GM23338 (cell line): Measurements from ENCODE around the gene LRIG1.

ENCODE experiments used
- CREB1 ChIP-seq: fragments of 250-450 bp; sonication (Bioruptor Pico); IDR thresholded peaks from 2 replicates; pipeline ENCODE4 v1.5.0; 2020; ENCODE audit warnings: low read depth, mild to moderate bottlenecking, moderate library complexity
- EZH2 ChIP-seq: fragments of 200-600 bp; sonication (generic); IDR thresholded peaks from one replicate; pipeline ENCODE4 v1.8.0; 2017; ENCODE audit warnings: antibody characterized with exemption, mild to moderate bottlenecking, low read depth; ENCODE audit not compliant: unreplicated experiment
- EZH2phosphoT487 ChIP-seq: fragments of 200-600 bp; sonication (generic); IDR thresholded peaks from one replicate; pipeline ENCODE4 v1.8.1; 2018; ENCODE audit warnings: antibody characterized with exemption; ENCODE audit not compliant: unreplicated experiment
- JUNB ChIP-seq: IDR thresholded peaks from one replicate; pipeline ENCODE4 v1.6.1; 2016; ENCODE audit warnings: antibody characterized with exemption; ENCODE audit not compliant: unreplicated experiment
- NANOG ChIP-seq: IDR thresholded peaks from 2 replicates; pipeline ENCODE4 v1.6.1; 2016; ENCODE audit warnings: antibody characterized with exemption, borderline replicate concordance
- POLR2AphosphoS5 ChIP-seq: IDR thresholded peaks from 2 replicates; pipeline ENCODE4 v1.6.1; 2016; ENCODE audit warnings: antibody characterized with exemption, low read depth
- STAT1 ChIP-seq: IDR thresholded peaks from one replicate; pipeline ENCODE4 v1.6.1; 2016; ENCODE audit warnings: antibody characterized with exemption; ENCODE audit not compliant: unreplicated experiment
- ZNF114 ChIP-seq: fragments of 250-450 bp; sonication (Bioruptor Pico); IDR thresholded peaks from 2 replicates; pipeline ENCODE4 v1.5.0; 2020; ENCODE audit warnings: mild to moderate bottlenecking, moderate library complexity
- ZNF331 ChIP-seq: fragments of 250-450 bp; sonication (Bioruptor Pico); IDR thresholded peaks from 2 replicates; pipeline ENCODE4 v1.5.0; 2020; ENCODE audit warnings: low read depth, mild to moderate bottlenecking, moderate library complexity
- TF ChIP-seq, protein P1 (sequence below), 2 experiments: fragments of 200-600 bp in 1 of 2; sonication (generic) in 1 of 2; conservative IDR thresholded peaks; 2 replicates each; pipeline versions ENCODE4 v1.5.1 to v1.6.1; 2016 to 2017; ENCODE audit warnings: antibody characterized with exemption in 2 of 2, low read depth in 2 of 2, mild to moderate bottlenecking in 2 of 2, moderate library complexity in 1 of 2
- TF ChIP-seq, protein P2 (sequence below): IDR thresholded peaks from one replicate; pipeline ENCODE4 v1.6.1; 2018; ENCODE audit warnings: antibody characterized with exemption; ENCODE audit not compliant: unreplicated experiment
- TF ChIP-seq, protein P3 (sequence below): IDR thresholded peaks from 2 replicates; pipeline ENCODE4 v1.6.1; 2016; ENCODE audit warnings: antibody characterized with exemption
- TF ChIP-seq, protein P4 (sequence below): fragments of 250-450 bp; sonication (Bioruptor Pico); IDR thresholded peaks from 2 replicates; pipeline ENCODE4 v1.5.0; 2020; ENCODE audit warnings: mild to moderate bottlenecking, moderate library complexity

DNA sequence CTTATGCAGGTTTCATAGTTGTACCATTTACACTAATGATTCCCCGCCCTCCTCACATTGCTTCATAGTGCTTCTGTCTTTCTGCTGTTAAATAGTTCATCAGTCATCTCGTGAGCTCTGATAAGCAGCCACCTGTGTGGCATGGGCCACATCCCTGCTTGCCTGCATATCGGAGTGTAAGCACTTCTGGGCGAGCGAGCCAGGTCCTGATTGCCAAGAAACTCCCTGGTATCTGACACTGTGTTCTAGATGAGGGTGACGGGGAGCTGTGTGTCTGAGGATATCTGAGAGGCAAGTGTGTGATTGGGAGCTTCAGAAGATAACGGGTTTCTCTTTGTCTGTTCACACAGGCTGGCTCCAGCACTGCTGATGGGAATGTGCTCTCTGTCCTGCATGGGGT lies 130.6 kb downstream of the LRIG1 start:
- TF ChIP-seq, protein P1, sequence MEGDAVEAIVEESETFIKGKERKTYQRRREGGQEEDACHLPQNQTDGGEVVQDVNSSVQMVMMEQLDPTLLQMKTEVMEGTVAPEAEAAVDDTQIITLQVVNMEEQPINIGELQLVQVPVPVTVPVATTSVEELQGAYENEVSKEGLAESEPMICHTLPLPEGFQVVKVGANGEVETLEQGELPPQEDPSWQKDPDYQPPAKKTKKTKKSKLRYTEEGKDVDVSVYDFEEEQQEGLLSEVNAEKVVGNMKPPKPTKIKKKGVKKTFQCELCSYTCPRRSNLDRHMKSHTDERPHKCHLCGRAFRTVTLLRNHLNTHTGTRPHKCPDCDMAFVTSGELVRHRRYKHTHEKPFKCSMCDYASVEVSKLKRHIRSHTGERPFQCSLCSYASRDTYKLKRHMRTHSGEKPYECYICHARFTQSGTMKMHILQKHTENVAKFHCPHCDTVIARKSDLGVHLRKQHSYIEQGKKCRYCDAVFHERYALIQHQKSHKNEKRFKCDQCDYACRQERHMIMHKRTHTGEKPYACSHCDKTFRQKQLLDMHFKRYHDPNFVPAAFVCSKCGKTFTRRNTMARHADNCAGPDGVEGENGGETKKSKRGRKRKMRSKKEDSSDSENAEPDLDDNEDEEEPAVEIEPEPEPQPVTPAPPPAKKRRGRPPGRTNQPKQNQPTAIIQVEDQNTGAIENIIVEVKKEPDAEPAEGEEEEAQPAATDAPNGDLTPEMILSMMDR (conservative IDR thresholded peaks at IDR 0.05; ENCODE audit: low read depth in 2 of 2): no peak
- no peak for TF ChIP-seq EZH2
- TF ChIP-seq EZH2phosphoT487: no peak
- TF ChIP-seq POLR2AphosphoS5: no peak
- TF ChIP-seq ZNF331 (CRISPR knock-in tag): no peak
- TF ChIP-seq, protein P2, sequence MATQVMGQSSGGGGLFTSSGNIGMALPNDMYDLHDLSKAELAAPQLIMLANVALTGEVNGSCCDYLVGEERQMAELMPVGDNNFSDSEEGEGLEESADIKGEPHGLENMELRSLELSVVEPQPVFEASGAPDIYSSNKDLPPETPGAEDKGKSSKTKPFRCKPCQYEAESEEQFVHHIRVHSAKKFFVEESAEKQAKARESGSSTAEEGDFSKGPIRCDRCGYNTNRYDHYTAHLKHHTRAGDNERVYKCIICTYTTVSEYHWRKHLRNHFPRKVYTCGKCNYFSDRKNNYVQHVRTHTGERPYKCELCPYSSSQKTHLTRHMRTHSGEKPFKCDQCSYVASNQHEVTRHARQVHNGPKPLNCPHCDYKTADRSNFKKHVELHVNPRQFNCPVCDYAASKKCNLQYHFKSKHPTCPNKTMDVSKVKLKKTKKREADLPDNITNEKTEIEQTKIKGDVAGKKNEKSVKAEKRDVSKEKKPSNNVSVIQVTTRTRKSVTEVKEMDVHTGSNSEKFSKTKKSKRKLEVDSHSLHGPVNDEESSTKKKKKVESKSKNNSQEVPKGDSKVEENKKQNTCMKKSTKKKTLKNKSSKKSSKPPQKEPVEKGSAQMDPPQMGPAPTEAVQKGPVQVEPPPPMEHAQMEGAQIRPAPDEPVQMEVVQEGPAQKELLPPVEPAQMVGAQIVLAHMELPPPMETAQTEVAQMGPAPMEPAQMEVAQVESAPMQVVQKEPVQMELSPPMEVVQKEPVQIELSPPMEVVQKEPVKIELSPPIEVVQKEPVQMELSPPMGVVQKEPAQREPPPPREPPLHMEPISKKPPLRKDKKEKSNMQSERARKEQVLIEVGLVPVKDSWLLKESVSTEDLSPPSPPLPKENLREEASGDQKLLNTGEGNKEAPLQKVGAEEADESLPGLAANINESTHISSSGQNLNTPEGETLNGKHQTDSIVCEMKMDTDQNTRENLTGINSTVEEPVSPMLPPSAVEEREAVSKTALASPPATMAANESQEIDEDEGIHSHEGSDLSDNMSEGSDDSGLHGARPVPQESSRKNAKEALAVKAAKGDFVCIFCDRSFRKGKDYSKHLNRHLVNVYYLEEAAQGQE: no peak
- TF ChIP-seq JUNB: no peak
- TF ChIP-seq, protein P3, sequence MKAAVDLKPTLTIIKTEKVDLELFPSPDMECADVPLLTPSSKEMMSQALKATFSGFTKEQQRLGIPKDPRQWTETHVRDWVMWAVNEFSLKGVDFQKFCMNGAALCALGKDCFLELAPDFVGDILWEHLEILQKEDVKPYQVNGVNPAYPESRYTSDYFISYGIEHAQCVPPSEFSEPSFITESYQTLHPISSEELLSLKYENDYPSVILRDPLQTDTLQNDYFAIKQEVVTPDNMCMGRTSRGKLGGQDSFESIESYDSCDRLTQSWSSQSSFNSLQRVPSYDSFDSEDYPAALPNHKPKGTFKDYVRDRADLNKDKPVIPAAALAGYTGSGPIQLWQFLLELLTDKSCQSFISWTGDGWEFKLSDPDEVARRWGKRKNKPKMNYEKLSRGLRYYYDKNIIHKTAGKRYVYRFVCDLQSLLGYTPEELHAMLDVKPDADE: no peak
- no peak for TF ChIP-seq NANOG
- TF ChIP-seq ZNF114 (CRISPR knock-in tag): no peak
- no peak for TF ChIP-seq CREB1 (CRISPR knock-in tag)
- TF ChIP-seq STAT1: no peak
- TF ChIP-seq, protein P4, sequence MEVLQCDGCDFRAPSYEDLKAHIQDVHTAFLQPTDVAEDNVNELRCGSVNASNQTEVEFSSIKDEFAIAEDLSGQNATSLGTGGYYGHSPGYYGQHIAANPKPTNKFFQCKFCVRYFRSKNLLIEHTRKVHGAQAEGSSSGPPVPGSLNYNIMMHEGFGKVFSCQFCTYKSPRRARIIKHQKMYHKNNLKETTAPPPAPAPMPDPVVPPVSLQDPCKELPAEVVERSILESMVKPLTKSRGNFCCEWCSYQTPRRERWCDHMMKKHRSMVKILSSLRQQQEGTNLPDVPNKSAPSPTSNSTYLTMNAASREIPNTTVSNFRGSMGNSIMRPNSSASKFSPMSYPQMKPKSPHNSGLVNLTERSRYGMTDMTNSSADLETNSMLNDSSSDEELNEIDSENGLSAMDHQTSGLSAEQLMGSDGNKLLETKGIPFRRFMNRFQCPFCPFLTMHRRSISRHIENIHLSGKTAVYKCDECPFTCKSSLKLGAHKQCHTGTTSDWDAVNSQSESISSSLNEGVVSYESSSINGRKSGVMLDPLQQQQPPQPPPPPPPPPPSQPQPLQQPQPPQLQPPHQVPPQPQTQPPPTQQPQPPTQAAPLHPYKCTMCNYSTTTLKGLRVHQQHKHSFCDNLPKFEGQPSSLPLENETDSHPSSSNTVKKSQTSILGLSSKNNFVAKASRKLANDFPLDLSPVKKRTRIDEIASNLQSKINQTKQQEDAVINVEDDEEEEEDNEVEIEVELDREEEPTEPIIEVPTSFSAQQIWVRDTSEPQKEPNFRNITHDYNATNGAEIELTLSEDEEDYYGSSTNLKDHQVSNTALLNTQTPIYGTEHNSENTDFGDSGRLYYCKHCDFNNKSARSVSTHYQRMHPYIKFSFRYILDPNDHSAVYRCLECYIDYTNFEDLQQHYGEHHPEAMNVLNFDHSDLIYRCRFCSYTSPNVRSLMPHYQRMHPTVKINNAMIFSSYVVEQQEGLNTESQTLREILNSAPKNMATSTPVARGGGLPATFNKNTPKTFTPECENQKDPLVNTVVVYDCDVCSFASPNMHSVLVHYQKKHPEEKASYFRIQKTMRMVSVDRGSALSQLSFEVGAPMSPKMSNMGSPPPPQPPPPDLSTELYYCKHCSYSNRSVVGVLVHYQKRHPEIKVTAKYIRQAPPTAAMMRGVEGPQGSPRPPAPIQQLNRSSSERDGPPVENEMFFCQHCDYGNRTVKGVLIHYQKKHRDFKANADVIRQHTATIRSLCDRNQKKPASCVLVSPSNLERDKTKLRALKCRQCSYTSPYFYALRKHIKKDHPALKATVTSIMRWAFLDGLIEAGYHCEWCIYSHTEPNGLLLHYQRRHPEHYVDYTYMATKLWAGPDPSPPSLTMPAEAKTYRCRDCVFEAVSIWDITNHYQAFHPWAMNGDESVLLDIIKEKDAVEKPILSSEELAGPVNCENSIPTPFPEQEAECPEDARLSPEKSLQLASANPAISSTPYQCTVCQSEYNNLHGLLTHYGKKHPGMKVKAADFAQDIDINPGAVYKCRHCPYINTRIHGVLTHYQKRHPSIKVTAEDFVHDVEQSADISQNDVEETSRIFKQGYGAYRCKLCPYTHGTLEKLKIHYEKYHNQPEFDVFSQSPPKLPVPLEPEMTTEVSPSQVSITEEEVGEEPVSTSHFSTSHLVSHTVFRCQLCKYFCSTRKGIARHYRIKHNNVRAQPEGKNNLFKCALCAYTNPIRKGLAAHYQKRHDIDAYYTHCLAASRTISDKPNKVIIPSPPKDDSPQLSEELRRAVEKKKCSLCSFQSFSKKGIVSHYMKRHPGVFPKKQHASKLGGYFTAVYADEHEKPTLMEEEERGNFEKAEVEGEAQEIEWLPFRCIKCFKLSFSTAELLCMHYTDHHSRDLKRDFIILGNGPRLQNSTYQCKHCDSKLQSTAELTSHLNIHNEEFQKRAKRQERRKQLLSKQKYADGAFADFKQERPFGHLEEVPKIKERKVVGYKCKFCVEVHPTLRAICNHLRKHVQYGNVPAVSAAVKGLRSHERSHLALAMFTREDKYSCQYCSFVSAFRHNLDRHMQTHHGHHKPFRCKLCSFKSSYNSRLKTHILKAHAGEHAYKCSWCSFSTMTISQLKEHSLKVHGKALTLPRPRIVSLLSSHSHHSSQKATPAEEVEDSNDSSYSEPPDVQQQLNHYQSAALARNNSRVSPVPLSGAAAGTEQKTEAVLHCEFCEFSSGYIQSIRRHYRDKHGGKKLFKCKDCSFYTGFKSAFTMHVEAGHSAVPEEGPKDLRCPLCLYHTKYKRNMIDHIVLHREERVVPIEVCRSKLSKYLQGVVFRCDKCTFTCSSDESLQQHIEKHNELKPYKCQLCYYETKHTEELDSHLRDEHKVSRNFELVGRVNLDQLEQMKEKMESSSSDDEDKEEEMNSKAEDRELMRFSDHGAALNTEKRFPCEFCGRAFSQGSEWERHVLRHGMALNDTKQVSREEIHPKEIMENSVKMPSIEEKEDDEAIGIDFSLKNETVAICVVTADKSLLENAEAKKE: no peak
